ENCODE data around the gene USP37. TPM values are rescaled to one million over a fixed set of nuclear protein-coding genes. Genes with fewer than 3 reads are reported as not detected.

Gene USP37
- total RNA-seq, 1 donor from 2014 or later, result 6.4 TPM

- H3K9me3 Mint-ChIP-seq (ENCODE audit: unreplicated experiment), result peaks cover 4% of the 10 kb centered on the region
- H2AFZ ChIP-seq (ENCODE audit: low read depth, low read length), result no peak overlapping the region
- H3K4me3 ChIP-seq (ENCODE audit: insufficient read depth, low read depth, low read length), result no peak overlapping the region
- FAIRE-seq (no peak), DNase-seq (ENCODE audit: low read depth) (no peak)
- no peak overlapping the region for H3K4me2 ChIP-seq (ENCODE audit: low read length)
- peaks cover 30% of the 10 kb centered on the region for H3K27me3 Mint-ChIP-seq (ENCODE audit: low read depth, unreplicated experiment)
- H3K4me1 ChIP-seq (ENCODE audit: insufficient read depth, low read length), result no peaks in the 10 kb centered on the region
- no peaks in the 10 kb centered on the region for H3K36me3 ChIP-seq (ENCODE audit: insufficient read depth, low read length)
- no peak overlapping the region for H3K9ac ChIP-seq (ENCODE audit: low read length)
- H3K4me3 Mint-ChIP-seq (ENCODE audit: unreplicated experiment), result no peak overlapping the region
- no peaks in the 10 kb centered on the region for H3K4me1 Mint-ChIP-seq (ENCODE audit: low read depth, unreplicated experiment)
- no peak overlapping the region for H3K27ac ChIP-seq (ENCODE audit: low read depth, low read length)
- H3K36me3 Mint-ChIP-seq (ENCODE audit: low read depth, unreplicated experiment), result no peaks in the 10 kb centered on the region
- H3K27me3 ChIP-seq (ENCODE audit: insufficient read depth, low read length), result peaks cover 6% of the 10 kb centered on the region
- no peak overlapping the region for H3K27ac Mint-ChIP-seq (ENCODE audit: unreplicated experiment)
- no peaks in the 10 kb centered on the region for H4K20me1 ChIP-seq (ENCODE audit: insufficient read depth, low read length)
- no peaks in the 10 kb centered on the region for H3K79me2 ChIP-seq (ENCODE audit: insufficient read depth, low read length)
- no peak for TF ChIP-seq CTCF (IDR thresholded peaks at IDR 0.05; ENCODE audit: insufficient read depth, low read depth, low read length)
- H3K9me3 ChIP-seq (ENCODE audit: insufficient read depth, low read depth, low read length), result no peaks in the 10 kb centered on the region
Measured at GRCh38 chr2:218432676-218433365, 135.3 kb downstream of the USP37 start.

DNA sequence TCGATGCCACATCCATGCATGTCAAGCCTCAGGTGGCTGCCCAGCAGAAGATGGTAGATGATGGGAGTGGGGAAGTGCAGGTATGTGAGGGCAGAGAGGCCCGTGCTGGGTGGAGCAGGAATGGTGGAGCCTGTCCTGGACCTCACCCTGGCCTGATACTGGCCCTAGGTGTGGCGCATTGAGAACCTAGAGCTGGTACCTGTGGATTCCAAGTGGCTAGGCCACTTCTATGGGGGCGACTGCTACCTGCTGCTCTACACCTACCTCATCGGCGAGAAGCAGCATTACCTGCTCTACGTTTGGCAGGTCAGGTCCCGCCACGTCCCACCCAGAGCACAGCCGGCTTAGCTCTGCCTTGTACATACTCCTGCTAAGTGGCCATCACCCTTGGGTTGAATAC lies 136.3 kb downstream of the USP37 start:
- Histone ChIP-seq H3K79me2 (ENCODE audit: insufficient read depth, low read length) (no peaks in the 10 kb centered on the region), H4K20me1 (ENCODE audit: insufficient read depth, low read length) (no peaks in the 10 kb centered on the region), H3K4me1 (ENCODE audit: insufficient read depth, low read length) (no peaks in the 10 kb centered on the region), H3K27me3 (ENCODE audit: insufficient read depth, low read length) (peaks cover 6% of the 10 kb centered on the region), H2AFZ (ENCODE audit: low read depth, low read length) (no peak overlapping the region), H3K9ac (ENCODE audit: low read length) (no peak overlapping the region), H3K4me2 (ENCODE audit: low read length) (no peak overlapping the region), H3K36me3 (ENCODE audit: insufficient read depth, low read length) (no peaks in the 10 kb centered on the region), H3K9me3 (ENCODE audit: insufficient read depth, low read depth, low read length) (no peaks in the 10 kb centered on the region), H3K4me3 (ENCODE audit: insufficient read depth, low read depth, low read length) (no peak overlapping the region), H3K27ac (ENCODE audit: low read depth, low read length) (no peak overlapping the region)
- no peak overlapping the region for H3K4me3 Mint-ChIP-seq (ENCODE audit: unreplicated experiment)
- H3K9me3 Mint-ChIP-seq (ENCODE audit: unreplicated experiment), result peaks cover 4% of the 10 kb centered on the region
- H3K27ac Mint-ChIP-seq (ENCODE audit: unreplicated experiment), result no peak overlapping the region
- H3K27me3 Mint-ChIP-seq (ENCODE audit: low read depth, unreplicated experiment), result peaks cover 32% of the 10 kb centered on the region
- no peaks in the 10 kb centered on the region for H3K4me1 Mint-ChIP-seq (ENCODE audit: low read depth, unreplicated experiment)
- TF ChIP-seq CTCF (IDR thresholded peaks at IDR 0.05; ENCODE audit: insufficient read depth, low read depth, low read length) (no peak), EZH2 (IDR thresholded peaks at IDR 0.05; ENCODE audit: insufficient read depth, low read length) (no peak)
- DNase-seq (ENCODE audit: low read depth) (no peak), FAIRE-seq (no peak)
- no peaks in the 10 kb centered on the region for H3K36me3 Mint-ChIP-seq (ENCODE audit: low read depth, unreplicated experiment)

- Mint-ChIP-seq H3K4me1 (ENCODE audit: low read depth, unreplicated experiment) (no peaks in the 10 kb centered on the region), H3K27ac (ENCODE audit: unreplicated experiment) (no peak overlapping the region), H3K36me3 (ENCODE audit: low read depth, unreplicated experiment) (no peaks in the 10 kb centered on the region), H3K4me3 (ENCODE audit: unreplicated experiment) (no peak overlapping the region), H3K27me3 (ENCODE audit: low read depth, unreplicated experiment) (peaks cover 27% of the 10 kb centered on the region), H3K9me3 (ENCODE audit: unreplicated experiment) (peaks cover 4% of the 10 kb centered on the region)
- no peak for FAIRE-seq
- Histone ChIP-seq H4K20me1 (ENCODE audit: insufficient read depth, low read length) (no peaks in the 10 kb centered on the region), H3K4me2 (ENCODE audit: low read length) (no peak overlapping the region), H3K4me1 (ENCODE audit: insufficient read depth, low read length) (no peaks in the 10 kb centered on the region), H3K4me3 (ENCODE audit: insufficient read depth, low read depth, low read length) (no peak overlapping the region), H3K9me3 (ENCODE audit: insufficient read depth, low read depth, low read length) (no peaks in the 10 kb centered on the region), H3K9ac (ENCODE audit: low read length) (no peak overlapping the region), H3K27me3 (ENCODE audit: insufficient read depth, low read length) (peaks cover 6% of the 10 kb centered on the region), H2AFZ (ENCODE audit: low read depth, low read length) (no peak overlapping the region), H3K36me3 (ENCODE audit: insufficient read depth, low read length) (no peaks in the 10 kb centered on the region), H3K79me2 (ENCODE audit: insufficient read depth, low read length) (no peaks in the 10 kb centered on the region), H3K27ac (ENCODE audit: low read depth, low read length) (no peak overlapping the region)
- DNase-seq (ENCODE audit: low read depth), result no peak
- TF ChIP-seq CTCF (IDR thresholded peaks at IDR 0.05; ENCODE audit: insufficient read depth, low read depth, low read length), result no peak
- TF ChIP-seq EZH2 (IDR thresholded peaks at IDR 0.05; ENCODE audit: insufficient read depth, low read length), result no peak
Measured at GRCh38 chr2:218430721-218431120, 137.4 kb downstream of the USP37 start.
